HG02623 (cell line): ENCODE results near the gene PTPRF.

ENCODE experiments used
- ATAC-seq: cut with Tn5 transposase; IDR thresholded peaks from one replicate; pipeline ENCODE4 v1.9.1; 2021; ENCODE audit warnings: moderate library complexity; ENCODE audit not compliant: unreplicated experiment

The PTPRF gene

DNA sequence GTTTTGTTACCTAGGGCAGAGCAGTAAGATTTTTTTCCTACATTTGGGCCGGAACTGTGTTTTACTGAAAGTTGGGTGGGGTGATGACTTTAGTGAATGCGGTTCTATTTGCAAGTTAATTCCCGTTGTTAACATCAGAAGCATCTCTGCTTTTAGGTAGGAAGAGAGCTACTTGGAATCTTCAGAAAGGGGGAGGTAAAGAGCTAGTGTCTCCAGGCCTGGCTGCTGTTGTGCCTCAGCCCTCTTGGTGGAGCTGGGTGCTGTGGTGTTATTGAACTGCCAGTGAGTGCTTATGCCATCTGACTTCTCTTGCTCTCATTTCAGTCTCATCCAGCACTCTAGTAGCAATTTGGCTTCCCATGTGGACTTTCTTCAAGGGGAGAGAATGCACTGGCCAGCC, 122.7 kb downstream of the PTPRF start:
- ATAC-seq: no peak

DNA sequence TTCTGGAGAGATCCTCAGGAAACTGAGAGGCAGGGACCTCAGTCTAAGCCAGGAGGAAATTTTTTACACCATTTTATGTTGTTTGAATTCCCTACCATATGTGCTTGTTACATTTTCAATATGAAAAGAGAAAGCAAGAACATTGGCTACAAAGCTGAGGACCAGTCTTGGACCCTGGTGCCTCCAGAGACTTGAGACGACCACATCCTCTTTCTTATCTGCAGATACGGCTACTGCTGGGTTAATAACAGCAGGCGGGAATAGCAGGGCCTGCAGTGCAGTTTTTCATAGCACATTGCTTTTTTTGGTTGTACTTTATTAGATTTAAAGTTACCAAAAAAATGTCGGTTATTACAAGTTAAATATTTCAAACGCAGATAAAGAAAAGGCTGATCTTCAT, 123.2 kb downstream of the PTPRF start:
- ATAC-seq: no peak

- ATAC-seq: no peak
These were observed 125.3 kb downstream of the PTPRF start for GRCh38 chr1:43655953-43656352.

- ATAC-seq: no peak
These were observed 128.8 kb downstream of the PTPRF start for GRCh38 chr1:43659212-43660166.

DNA sequence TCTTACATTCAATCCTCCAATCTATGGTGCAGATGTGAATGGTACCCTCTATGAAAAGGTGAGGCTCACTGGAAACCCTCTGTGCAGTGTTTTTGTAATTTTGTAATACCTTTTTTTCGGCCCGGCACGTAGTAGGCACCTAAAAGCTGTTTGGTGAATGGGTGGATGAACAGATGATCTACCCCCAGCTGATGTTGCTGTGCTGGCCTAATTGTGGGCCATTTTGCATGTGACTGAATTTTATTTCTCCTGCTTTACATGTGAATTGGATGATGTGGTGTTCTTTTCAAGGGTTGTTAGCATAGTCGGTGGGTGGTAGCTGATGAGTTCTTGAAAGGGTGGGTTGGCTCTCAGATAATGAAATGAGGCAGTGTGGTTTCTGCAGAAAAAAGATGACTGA, 129.7 kb downstream of the PTPRF start:
- ATAC-seq: no peak

GRCh38 chr1:43664369-43664768, 133.7 kb downstream of the PTPRF start:
- ATAC-seq: no peak

DNA sequence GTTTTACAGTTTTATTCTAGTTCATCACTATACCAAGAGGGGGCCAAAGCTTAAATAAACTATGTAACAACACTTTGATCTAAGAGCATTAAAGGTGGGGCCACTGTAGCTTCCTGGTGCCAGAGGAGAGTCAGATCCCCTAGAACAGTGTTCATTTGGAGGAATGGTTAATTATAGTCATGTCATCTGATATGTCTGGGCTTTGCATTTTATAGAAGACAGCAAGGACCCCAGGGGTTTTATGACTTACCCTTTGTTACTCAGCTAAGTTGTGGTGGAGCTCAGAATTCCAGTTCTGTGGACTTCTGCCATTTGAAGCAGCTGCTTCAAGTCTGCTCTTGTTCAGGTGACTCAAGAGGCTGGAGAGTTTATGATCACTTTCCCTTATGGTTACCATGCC, 135.9 kb downstream of the PTPRF start:
- ATAC-seq: no peak

- ATAC-seq: no peak
These were observed 138.3 kb downstream of the PTPRF start for GRCh38 chr1:43668956-43669355.

DNA sequence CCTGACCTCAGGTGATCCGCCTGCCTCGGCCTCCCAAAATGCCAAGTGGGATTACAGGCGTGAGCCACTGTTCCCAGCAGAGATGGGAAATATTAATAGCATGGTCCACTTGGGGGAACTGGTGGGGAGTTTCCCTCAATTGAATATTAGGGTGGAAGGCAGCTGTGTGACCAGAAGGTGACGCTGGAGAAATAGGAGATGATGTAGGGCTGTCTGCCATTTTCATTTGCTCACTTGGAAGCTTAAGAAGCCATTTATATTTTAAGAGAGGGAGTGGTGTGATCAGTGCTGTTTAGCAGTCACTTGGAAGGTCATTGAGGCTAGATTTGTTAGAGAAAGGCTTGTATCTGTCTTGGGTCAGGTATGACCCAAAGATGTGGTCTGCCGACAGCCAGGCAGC, 139.2 kb downstream of the PTPRF start:
- ATAC-seq: no peak

- no peak for ATAC-seq
These were observed 140.5 kb downstream of the PTPRF start for GRCh38 chr1:43671193-43671592.

- ATAC-seq: no peak
These were observed 141.1 kb downstream of the PTPRF start for GRCh38 chr1:43671626-43672330.

- no peak for ATAC-seq
These were observed 142.6 kb downstream of the PTPRF start for GRCh38 chr1:43673261-43673660.
